HS-27A (cell line): ENCODE measurements around the gene GPR42.
"Not testable (repeated sequence)": the region's sequence is repeated elsewhere in the genome, so short reads cannot be mapped to it uniquely, and the experiment has no call there.

Source experiments
- DNase-seq: peaks from one replicate; pipeline ENCODE4 v3.0.0-alpha.2; 2012; ENCODE audit warnings: low read depth, missing footprints

The GPR42 gene

DNA sequence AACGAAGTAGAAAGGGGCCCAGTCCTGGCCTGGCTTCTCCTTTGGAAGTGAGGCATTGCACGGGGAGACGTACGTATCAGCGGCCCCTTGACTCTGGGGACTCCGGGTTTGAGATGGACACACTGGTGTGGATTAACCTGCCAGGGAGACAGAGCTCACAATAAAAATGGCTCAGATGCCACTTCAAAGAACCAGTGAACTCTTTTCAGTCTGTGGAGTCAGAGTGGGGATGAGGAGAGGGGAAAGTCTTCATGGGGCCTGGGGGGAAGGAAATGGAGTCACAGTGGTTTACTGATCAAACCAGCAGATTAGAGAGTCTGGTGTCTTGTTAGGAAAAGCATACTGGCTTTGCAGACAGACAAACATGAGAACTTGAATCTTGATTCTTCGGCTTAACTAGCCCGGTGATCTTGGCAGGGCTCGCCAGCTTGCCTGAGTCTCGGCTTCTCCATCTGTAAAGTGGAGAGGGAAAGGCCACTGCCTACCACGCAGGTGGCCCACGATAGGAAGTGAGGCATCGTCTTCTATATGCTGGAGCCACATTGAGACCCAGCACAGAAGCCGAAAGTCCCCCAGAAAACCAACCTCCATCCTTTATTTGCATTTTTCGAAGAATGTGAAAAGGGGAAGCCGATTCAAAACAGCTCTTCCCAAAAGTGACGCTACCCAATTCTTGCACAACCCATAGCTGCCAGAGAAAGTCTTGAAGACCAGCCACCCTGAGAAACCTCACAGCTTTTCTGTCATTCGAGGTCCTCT, 23.5 kb upstream of the GPR42 start, which contains the start of gene FFAR1:
FFAR1 (plus strand) TSS at position 732 of the 759 bp plus-strand sequence. CDS start 3,650 bp downstream, outside the sequence.
- DNase-seq: no peak

DNA sequence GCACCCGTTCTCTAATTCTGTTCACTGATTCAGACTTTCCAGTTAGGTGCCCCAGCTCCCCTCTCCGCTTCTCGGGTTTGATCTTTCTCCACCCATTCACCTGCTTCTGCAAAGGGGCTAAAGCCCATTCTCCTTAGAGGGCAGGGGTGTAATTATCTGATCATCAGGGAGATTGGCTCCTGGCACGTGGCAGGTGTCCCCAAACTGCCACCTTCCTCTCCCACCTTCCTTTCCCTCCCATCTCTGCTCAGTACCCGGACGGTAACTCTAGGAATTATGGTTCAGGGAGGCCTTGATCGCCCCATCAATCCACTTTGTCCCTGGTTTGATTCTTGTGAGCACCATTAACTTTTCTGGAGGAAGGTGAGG, 23.0 kb upstream of the GPR42 start:
- DNase-seq: no peak

DNA sequence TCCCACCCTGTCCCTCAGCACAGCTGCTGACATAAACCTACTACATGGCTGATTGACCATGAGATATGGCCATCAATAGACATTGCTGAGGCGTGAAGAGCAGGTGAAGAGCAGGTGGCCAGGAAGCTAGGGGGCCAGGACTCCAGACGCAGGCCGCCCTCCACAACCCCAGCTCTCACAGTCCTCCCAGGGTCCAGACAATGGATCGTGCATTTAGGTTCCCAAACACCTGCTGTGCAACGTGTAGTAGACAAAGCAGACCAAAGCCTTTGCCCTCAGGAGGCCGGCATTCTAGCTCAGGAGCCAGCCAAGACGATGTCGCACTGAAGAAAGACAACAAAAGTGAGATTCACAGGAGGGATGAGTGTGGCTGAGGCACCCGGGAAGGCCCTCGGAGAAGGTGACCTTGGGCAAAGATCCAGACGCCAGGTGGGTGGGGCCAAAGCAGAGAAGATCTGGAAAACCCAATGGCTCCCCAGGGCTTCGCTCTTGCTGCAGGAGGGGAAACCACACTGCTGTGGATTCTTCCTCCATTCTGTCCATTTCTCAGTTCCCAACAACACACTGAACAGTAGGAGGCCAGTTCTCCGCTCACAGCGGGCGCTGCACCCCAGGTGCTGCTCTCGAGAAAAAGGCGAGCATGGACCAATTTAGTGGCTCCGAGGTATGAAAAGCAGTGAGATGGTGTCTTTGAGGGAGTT, 21.8 kb upstream of the GPR42 start:
- no peak for DNase-seq

DNA sequence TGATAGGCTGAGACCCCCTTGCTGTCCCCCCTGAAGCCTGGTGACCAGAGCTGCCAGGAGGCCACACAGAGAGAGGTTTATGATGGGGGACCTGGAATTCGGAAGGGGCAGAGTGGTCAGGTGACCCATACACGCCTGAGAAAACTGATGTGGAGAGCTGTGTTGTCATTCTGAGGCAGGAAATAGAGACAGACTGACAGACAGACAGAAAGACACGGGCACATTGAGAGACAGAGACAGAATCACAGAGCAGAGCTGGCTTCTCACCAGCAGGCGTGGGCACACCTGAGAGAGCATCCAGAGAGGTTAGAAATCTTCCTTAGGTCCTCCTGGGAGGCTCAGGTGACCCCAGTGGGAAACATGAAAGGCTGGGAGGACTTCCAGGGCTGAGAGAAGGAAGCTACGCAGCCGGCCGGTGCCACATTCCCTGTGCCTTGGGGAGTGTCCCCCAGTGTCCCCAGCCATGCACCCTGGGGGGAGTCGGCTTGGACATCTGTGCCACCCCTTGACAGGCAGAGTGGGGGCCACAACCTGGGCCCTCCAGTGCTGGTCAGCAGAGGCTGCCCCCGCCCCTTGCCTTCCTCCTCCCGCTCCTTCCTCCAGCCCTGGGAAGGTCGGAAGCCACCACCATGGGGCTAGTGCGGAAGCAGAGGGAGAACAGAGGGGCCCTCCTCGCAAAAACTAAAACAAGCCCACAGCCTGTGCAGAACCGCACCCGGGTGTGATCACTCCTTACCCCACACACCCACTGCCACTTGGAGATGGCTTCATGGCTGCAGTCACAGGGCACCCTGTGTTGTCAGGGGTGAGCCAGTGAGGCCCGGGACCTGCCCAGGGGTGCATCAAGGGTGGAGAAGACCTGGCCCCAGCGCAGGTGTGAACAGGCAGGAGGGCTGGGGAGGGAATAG, 21.0 kb upstream of the GPR42 start:
- no peak for DNase-seq

DNA sequence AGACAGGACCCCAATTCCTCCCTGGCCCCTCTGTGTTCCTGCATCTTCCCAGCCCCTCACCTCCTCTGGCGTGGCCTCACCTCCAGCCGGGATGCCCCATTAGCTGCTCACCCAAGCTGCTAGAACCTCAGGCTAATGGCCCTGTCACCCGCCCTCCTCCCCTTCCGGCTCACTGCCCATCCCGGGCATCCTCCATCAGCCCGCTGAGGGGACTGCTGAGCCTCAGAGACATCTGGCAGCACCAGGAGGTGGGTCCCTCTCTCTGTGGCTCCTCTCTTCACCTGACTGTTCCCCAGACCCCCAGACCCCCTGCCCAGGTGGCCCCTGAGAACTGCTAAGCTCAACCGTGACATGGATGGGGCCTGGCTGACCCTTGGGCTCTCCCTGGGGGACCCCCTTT, 20.3 kb upstream of the GPR42 start:
- no peak for DNase-seq

DNA sequence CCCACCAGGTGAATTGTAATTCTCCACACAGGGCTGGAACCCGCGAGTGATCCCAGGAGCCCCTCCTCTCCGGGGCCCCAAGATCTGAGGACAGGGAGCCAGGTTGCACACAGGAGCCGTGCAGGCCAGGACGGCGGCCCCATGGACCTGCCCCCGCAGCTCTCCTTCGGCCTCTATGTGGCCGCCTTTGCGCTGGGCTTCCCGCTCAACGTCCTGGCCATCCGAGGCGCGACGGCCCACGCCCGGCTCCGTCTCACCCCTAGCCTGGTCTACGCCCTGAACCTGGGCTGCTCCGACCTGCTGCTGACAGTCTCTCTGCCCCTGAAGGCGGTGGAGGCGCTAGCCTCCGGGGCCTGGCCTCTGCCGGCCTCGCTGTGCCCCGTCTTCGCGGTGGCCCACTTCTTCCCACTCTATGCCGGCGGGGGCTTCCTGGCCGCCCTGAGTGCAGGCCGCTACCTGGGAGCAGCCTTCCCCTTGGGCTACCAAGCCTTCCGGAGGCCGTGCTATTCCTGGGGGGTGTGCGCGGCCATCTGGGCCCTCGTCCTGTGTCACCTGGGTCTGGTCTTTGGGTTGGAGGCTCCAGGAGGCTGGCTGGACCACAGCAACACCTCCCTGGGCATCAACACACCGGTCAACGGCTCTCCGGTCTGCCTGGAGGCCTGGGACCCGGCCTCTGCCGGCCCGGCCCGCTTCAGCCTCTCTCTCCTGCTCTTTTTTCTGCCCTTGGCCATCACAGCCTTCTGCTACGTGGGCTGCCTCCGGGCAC, 19.3 kb upstream of the GPR42 start:
- DNase-seq: no peak

DNA sequence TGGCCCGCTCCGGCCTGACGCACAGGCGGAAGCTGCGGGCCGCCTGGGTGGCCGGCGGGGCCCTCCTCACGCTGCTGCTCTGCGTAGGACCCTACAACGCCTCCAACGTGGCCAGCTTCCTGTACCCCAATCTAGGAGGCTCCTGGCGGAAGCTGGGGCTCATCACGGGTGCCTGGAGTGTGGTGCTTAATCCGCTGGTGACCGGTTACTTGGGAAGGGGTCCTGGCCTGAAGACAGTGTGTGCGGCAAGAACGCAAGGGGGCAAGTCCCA, 18.8 kb upstream of the GPR42 start:
- DNase-seq: no peak

DNA sequence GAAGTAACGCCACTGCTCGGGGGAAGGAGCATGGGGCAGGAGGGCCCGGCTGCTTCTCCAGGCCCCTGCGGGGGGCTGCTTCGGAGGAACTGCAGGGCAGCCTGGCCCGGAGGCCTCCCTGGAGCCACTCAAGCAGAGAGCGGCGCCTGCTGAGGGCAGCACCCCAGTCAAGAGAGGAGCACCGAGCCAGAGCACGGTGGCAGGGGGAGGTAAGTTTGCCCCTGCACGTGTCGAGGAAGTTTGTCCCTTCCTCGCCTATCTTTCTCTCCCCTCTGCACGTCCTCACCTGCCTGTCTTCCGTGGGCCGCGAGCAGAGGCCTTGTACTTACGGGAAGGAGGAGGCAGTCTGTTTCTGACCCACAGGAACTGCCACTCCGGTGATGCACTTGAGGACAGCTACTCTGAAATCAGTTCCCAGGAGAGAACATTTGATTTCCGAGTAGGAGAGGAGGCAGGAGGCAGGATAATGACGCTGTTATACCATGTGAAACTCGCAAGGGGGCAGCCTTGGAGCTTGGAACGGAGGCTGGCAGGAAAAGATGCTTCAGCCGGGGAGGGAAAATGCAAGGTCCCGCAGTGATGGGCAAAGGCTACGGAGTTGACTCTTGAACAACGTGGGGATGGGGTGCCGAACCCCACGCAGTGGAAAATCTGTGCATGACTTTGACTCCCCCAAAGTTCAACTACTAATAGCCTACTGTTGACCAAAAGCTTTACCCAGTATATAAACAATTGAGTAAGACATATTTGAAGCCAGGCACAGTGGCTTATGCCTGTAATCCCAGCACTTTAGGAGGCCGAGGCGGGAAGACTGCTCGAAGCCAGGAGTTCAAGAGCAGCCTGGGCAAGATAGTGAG, 18.2 kb upstream of the GPR42 start:
- DNase-seq: peak; percentile 66

DNA sequence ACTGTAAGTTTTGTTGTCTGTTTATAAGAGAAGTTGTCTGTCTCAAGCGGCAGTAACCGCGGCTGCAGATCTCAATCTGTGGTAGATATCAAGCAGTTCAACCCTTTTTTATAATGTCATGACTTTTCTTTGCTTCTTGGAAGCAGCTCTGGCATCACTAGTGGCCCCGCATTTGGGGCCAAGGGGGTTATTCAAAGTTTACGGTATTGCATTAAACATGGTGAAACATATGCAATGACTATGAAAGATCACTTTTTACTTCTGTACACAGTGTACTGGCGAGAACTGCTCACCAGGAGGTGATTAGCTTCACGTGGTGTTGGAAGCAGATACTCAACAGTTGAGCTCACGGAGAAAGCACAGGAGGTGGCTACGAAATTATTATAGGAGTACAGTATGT, 17.2 kb upstream of the GPR42 start:
- no peak for DNase-seq

DNA sequence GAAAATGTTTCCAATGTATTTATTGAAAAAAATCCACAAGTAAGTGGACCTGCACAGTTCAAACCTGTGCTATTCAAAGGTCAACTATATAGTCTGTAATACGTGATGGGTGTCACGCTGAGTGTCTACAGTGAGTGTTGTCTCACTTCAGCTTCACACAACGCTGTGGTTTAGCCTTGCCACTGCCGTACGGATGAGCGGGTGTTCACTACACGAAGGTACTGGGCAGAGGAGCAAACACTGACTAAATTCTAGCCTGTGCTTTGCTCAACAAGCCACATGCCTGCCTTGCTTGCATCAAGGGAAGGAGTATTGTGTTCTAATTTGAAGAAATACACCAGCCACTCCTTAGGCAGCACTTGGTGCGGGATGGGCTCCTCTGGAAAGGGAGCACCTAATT, 16.0 kb upstream of the GPR42 start:
- DNase-seq: no peak

DNA sequence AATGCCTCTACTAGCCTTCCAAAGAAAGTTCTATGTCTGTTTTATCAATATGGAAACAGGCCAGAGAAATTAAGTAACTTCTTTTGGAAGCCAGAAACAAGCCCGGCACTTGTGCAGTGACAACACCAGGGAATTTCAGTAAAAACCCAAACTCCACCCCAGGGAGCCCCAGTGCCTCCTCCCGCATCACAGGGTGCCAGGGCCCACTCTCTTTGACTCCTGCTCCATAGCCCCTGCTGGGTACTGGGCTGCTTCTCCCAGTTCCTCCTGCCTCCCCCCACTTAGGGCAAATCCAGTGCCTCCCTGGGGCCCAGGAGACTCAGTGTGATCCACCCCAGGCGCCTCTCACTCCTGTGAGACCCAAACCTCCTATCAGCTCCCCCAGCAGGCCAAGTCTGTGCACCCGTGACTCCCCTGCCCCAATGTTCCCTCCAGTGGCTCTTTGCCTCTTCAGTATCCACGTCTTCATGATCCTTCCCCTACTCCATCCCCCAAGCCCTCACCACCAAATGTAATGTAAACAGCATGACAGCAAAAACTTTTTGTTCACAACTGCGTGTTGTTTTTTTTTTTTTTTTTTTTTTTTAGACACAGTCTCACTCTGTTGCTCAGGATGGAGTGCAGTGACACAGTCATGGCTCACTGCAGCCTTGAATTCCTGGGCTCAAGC, 14.9 kb upstream of the GPR42 start:
- DNase-seq: no peak

DNA sequence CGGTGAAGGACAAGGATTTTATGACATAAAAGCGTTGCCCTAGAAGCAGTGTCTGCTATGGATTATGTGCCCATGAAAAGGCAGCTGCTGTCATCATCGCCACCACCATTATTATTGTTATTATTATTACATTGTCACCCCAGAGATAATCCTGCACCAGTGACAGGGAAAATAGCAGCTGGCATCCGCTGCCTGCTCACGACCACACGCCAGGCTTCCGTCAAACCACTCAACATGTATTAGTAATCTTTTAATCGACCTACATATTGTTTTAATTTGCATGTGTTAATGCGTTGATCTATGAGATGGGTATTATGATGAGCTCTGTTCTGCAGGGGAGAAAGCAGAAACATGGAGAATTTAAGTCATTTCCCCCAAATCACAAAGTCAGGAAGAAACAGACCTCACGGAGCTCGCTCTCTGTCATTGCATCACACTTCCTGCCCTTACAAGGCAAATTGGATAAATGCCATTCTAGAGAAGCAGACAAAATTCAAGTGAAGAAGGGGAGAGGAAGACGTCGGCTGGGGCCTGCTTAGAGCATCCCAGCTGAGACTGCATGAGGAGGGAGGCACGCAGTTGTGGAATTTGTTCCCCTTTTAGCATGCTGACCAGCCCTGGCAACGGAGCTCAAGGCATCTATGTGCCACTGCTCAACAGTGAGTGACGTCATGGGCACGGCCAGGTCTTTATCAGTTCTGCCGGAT, 12.8 kb upstream of the GPR42 start, which contains the start of gene FFAR3:
FFAR3 (plus strand) TSS at position 594 of the 707 bp plus-strand sequence. CDS start 431 bp downstream, outside the sequence.
- no peak for DNase-seq

DNA sequence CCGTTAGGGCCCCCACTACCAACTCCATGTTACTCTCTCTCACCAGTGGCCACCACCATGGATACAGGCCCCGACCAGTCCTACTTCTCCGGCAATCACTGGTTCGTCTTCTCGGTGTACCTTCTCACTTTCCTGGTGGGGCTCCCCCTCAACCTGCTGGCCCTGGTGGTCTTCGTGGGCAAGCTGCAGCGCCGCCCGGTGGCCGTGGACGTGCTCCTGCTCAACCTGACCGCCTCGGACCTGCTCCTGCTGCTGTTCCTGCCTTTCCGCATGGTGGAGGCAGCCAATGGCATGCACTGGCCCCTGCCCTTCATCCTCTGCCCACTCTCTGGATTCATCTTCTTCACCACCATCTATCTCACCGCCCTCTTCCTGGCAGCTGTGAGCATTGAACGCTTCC, 12.0 kb upstream of the GPR42 start:
- DNase-seq: not testable (repeated sequence)

DNA sequence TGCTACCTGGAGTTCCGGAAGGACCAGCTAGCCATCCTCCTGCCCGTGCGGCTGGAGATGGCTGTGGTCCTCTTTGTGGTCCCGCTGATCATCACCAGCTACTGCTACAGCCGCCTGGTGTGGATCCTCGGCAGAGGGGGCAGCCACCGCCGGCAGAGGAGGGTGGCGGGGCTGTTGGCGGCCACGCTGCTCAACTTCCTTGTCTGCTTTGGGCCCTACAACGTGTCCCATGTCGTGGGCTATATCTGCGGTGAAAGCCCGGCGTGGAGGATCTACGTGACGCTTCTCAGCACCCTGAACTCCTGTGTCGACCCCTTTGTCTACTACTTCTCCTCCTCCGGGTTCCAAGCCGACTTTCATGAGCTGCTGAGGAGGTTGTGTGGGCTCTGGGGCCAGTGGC, 11.5 kb upstream of the GPR42 start:
- DNase-seq: not testable (repeated sequence)

DNA sequence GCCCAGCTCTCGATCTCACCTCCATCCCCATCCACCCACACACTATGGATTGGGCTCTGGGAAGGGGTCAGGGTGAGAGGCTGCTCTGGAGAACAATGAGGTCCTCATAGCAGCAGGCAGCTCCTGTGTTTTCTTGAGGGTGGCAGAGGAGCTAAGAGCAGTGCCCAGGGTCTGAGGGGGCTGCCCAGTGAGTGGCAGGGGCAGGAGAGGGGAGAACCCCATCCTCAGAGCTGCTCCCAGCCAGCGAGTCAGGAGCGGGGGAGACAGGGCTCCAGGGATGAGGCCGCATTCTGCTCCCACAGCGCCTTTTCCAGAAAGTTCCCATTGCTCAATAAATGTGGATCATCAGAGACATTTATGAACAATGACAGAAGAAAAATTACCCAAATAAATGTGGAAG, 10.8 kb upstream of the GPR42 start:
- DNase-seq: not testable (repeated sequence)

DNA sequence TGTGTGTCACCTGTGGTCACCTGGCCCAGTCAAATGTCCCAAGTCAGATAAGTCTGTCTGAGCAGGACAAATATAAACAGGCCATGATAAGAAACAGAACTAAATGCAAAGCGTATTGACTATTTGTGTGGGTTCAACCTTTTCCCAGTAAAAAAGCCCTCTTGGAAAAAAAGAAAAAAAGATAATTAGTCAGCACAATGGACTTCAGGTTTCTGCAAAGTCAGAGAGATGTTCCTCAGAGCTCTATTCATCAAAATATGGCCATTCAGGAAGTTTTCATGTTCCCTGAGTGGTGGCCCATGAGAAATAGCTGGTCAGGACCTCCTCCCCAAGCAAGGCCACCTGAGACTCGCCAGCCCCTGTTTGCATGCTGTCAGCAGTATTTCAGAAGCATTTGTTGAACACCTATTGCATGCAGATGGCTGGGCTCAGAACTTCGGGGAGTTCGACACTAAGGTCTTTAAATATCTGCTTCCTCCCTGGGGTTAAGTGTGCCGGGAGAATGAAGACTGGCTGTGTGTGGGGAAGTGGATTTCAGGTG, 9.9 kb upstream of the GPR42 start:
- DNase-seq: no peak

DNA sequence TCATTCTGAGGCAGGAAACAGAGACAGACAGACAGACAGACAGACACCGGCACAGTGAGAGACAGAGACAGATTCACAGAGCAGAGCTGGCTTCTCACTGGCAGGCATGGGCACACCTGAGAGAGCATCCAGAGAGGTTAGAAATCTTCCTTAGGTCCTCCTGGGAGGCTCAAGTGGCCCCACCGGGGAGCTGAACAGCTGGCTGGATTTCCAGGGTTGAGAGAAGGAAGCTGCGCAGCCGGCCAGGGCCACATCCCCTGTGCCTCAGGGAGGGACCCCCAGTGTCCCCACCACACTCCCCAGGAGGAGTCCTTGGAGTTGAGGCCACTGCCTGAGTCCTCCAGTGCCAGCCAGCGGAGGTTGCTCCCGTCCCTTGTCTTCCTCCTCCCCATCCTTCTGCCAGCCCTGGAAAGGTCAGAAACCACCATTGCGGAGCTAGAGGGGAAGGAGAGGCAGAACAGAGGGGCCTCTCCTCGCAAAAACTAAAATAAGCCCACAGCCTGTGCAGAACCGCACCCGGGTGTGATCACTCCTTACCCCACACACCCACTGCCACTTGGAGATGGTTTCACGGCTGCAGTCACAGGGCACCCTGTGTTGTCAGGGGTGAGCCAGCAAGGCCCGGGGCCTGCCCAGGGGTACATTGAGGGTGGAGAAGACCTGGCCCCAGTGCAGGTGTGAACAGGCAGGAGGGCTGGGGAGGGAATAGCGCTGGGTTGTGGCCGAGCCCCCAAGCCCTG, 8.4 kb upstream of the GPR42 start:
- DNase-seq: no peak

DNA sequence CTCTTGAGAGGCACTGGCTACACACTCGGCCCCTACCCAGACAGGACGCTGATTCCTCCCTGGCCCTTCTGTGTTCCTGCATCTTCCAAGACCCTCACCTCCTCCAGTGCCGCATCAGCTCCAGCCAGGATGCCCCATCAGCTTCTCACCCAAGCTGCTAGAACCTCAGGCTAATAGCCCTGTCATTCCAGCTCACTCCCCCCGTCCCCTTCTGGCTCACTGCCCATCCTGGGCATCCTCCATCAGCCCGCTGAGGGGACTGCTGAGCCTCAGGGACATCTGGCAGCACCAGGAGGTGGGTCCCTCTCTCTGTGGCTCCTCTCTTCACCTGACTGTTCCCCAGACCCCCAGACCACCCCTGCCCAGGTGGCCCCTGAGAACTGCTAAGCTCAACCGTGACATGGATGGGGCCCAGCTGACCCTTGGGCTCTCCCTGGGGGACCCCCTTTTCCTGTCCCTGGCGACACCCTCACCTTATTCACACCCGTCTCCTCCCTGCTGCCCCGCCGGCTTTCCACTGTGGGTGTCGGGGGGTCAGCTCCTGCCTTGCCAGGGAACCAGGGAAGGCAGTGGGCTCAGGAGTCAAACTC, 7.8 kb upstream of the GPR42 start:
- no peak for DNase-seq
